Cardiac muscle cell (in vitro differentiated cells and primary cell): Measurements from ENCODE around the gene UGT1A8. TPM values are rescaled to one million over a fixed set of nuclear protein-coding genes. Genes with fewer than 3 reads are reported as not detected.

Experiments
- DNase-seq, 2 donors: peaks; one replicate each; pipeline versions ENCODE4 v3.0.0 to v3.0.0-alpha.2; 2010 to 2017; ENCODE audit warnings: low read depth in 1 of 2, low spot score in 1 of 2
- H3K27ac ChIP-seq: fragments of 200-600 bp; sonication (generic); 2 replicates; pipeline ENCODE4 v1.5.1; 2016
- H3K27me3 ChIP-seq: fragments of 200-600 bp; sonication (generic); 2 replicates; pipeline ENCODE4 v1.6.0; 2016; ENCODE audit warnings: control low read depth
- H3K36me3 ChIP-seq: fragments of 200-600 bp; sonication (generic); 2 replicates; pipeline ENCODE4 v1.5.1; 2016; ENCODE audit warnings: control low read depth
- H3K4me1 ChIP-seq: fragments of 200-600 bp; sonication (generic); 2 replicates; pipeline ENCODE4 v1.8.1; 2017; ENCODE audit warnings: low read depth, mild to moderate bottlenecking, mixed run types
- H3K4me3 ChIP-seq: fragments of 200-600 bp; sonication (generic); 2 replicates; pipeline ENCODE4 v1.5.1; 2016; ENCODE audit warnings: mild to moderate bottlenecking
- H3K9me3 ChIP-seq: fragments of 200-600 bp; sonication (generic); 2 replicates; pipeline ENCODE4 v1.5.1; 2017; ENCODE audit warnings: low read depth, mild to moderate bottlenecking, control low read depth
- polyA plus RNA-seq: library from polyadenylated mRNA; unstranded; fragments of >200 nt; fragmentation: Nextera tagmentation; extraction: Ambion mirVana; gene quantifications from 2 replicates; pipeline ENCODE4 v1.2.1, GENCODE V29; 2016
- total RNA-seq: library from RNA; depleted of rRNA; stranded (reverse); fragments of >200 nt; gene quantifications from 2 replicates; pipeline ENCODE4 v1.2.3, GENCODE V29; 2016
- TF ChIP-seq, protein P1 (sequence below): IDR thresholded peaks from 2 replicates; pipeline ENCODE4 v1.5.1; 2012; ENCODE audit warnings: low read depth, mild to moderate bottlenecking, low read length

The UGT1A8 gene
- total and polyA plus RNA-seq, 2 experiments from 2014 or later: not detected

DNA sequence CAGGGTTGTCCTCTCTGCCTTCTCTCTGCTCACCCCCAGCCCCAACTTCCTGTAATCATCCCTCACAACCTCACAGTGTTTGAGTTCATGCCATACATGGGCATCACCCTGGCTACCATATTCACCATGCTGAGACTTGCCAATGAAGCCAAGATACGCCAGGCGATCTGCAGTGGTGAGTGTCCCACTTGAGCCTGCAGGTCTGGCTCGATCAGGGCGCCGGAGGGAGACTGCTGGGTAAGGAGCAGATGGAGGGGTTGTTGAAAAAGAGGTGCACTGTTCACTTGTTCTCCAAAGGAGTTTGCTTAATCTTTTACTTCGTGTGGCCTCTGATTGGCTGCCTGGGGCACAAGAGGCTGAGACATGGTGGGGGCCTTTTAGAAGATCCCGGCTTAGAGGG, 175.3 kb downstream of the UGT1A8 start:
- no peaks in the 10 kb centered on the region for H3K27me3 ChIP-seq
- TF ChIP-seq, protein P1, sequence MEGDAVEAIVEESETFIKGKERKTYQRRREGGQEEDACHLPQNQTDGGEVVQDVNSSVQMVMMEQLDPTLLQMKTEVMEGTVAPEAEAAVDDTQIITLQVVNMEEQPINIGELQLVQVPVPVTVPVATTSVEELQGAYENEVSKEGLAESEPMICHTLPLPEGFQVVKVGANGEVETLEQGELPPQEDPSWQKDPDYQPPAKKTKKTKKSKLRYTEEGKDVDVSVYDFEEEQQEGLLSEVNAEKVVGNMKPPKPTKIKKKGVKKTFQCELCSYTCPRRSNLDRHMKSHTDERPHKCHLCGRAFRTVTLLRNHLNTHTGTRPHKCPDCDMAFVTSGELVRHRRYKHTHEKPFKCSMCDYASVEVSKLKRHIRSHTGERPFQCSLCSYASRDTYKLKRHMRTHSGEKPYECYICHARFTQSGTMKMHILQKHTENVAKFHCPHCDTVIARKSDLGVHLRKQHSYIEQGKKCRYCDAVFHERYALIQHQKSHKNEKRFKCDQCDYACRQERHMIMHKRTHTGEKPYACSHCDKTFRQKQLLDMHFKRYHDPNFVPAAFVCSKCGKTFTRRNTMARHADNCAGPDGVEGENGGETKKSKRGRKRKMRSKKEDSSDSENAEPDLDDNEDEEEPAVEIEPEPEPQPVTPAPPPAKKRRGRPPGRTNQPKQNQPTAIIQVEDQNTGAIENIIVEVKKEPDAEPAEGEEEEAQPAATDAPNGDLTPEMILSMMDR: no peak
- no peaks in the 10 kb centered on the region for H3K36me3 ChIP-seq
- H3K4me1 ChIP-seq: no peaks in the 10 kb centered on the region
- no peaks in the 10 kb centered on the region for H3K9me3 ChIP-seq
- DNase-seq: no peak
- H3K27ac ChIP-seq: no peak overlapping the region
- no peak overlapping the region for H3K4me3 ChIP-seq

GRCh38 chr2:233793465-233794127, 176.2 kb downstream of the UGT1A8 start:
- TF ChIP-seq, protein P1: no peak

GRCh38 chr2:233794128-233794658, 176.8 kb downstream of the UGT1A8 start:
- Histone ChIP-seq H3K36me3 (no peaks in the 10 kb centered on the region), H3K4me3 (no peak overlapping the region), H3K27me3 (no peaks in the 10 kb centered on the region), H3K9me3 (no peaks in the 10 kb centered on the region), H3K4me1 (no peaks in the 10 kb centered on the region), H3K27ac (no peak overlapping the region)
- TF ChIP-seq, protein P1: no peak
- no peak for DNase-seq

More at GRCh38 chr2:233793465-233794127, 176.2 kb downstream of the UGT1A8 start:
- H3K27me3 ChIP-seq: no peaks in the 10 kb centered on the region
- no peaks in the 10 kb centered on the region for H3K36me3 ChIP-seq
- H3K9me3 ChIP-seq: no peaks in the 10 kb centered on the region
- DNase-seq: no peak
- no peak overlapping the region for H3K27ac ChIP-seq
- H3K4me1 ChIP-seq: no peaks in the 10 kb centered on the region
- no peak overlapping the region for H3K4me3 ChIP-seq

GRCh38 chr2:233795735-233796171, 178.3 kb downstream of the UGT1A8 start:
- Histone ChIP-seq H3K27ac (no peak overlapping the region), H3K9me3 (no peaks in the 10 kb centered on the region), H3K4me3 (no peak overlapping the region), H3K36me3 (no peaks in the 10 kb centered on the region), H3K27me3 (no peaks in the 10 kb centered on the region), H3K4me1 (no peaks in the 10 kb centered on the region)
- TF ChIP-seq, protein P1: no peak
- DNase-seq: no peak

DNA sequence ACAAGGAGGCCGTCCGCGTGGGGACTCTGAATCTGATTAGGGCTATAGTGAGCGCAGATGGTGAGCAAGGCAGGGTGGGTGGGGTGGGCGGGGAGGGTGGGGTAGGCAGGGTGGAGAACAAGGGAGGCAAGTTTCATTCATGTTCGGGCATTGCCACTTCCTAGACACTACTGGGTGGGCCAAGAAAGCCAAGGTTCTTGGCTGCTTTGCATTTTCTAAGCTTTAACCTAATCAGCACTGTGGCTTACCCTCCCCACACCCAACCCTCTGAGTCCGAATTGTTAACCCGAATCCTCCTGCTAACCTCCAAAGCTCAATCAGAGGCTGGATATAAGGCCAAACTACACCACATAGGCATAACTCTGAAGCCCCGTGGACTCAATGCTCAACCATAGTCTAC, 178.8 kb downstream of the UGT1A8 start:
- Histone ChIP-seq H3K9me3 (no peaks in the 10 kb centered on the region), H3K4me1 (no peaks in the 10 kb centered on the region), H3K27me3 (no peaks in the 10 kb centered on the region), H3K36me3 (no peaks in the 10 kb centered on the region), H3K4me3 (no peak overlapping the region), H3K27ac (no peak overlapping the region)
- TF ChIP-seq, protein P1: no peak
- no peak for DNase-seq
